ENCODE results near the gene NXN. TPM values are rescaled to one million over a fixed set of nuclear protein-coding genes. Genes with fewer than 3 reads are reported as not detected.
"Not testable (repeated sequence)": the region's sequence is repeated elsewhere in the genome, so short reads cannot be mapped to it uniquely, and the experiment has no call there.

Gene NXN
- polyA plus RNA-seq, 1 donor from 2014 or later, result 14.8 TPM

DNA sequence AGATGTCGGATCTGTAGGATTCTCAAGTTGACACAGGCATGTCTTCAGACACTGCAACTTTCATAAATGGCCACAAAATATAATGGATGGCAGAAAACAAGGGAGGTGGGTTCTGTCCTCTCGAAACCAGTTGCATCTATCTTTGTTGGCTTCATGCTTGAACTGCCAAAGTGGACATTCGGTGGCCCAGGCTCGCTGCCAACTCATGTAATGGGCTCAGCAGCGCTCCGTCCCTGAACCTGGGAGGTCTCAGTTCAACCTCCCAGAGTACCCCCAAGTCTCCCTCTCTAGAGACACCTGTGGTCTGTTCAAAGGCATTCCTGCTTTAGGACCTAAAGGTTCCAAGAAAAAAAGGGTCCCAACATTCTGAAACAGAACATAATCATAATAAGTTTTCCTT lies 71.9 kb downstream of the NXN start:
- Histone ChIP-seq H3K4me3 (ENCODE audit: low read length) (no peak overlapping the region), H3K9me3 (ENCODE audit: low read length) (no peaks in the 10 kb centered on the region), H3K27ac (ENCODE audit: low read length) (no peak overlapping the region), H3K79me2 (replicated peaks; ENCODE audit: insufficient read depth, low read length) (peaks cover 24% of the 10 kb centered on the region), H2AFZ (ENCODE audit: low read depth, low read length) (no peak overlapping the region), H3K9ac (ENCODE audit: low read length) (no peak overlapping the region), H3K4me2 (ENCODE audit: low read length) (no peak overlapping the region), H3K36me3 (ENCODE audit: insufficient read depth, low read length) (no peaks in the 10 kb centered on the region), H3K9me2 (ENCODE audit: insufficient read depth, low read length) (no peaks in the 10 kb centered on the region), H3K27me3 (ENCODE audit: insufficient read depth, low read depth, low read length) (no peaks in the 10 kb centered on the region), H3F3A (ENCODE audit: insufficient read depth, low read length, poor library complexity, severe bottlenecking) (no peaks in the 10 kb centered on the region), H4K20me1 (ENCODE audit: insufficient read depth) (no peaks in the 10 kb centered on the region)
- no peak for TF ChIP-seq REST (IDR thresholded peaks at IDR 0.05; ENCODE audit: borderline replicate concordance)
- TF ChIP-seq EP300 (conservative IDR thresholded peaks at IDR 0.05; ENCODE audit: poor library complexity, severe bottlenecking), result no peak
- no peak for TF ChIP-seq TAF1 (IDR thresholded peaks at IDR 0.05; ENCODE audit: low read depth)
- no peak for TF ChIP-seq MXI1 (conservative IDR thresholded peaks at IDR 0.05; ENCODE audit: poor library complexity, severe bottlenecking)
- no peak for TF ChIP-seq CTCF (IDR thresholded peaks at IDR 0.05; ENCODE audit: poor library complexity, severe bottlenecking)
- no peak for TF ChIP-seq RAD21 (conservative IDR thresholded peaks at IDR 0.05)
- TF ChIP-seq POLR2AphosphoS5 (IDR thresholded peaks at IDR 0.05), result no peak
- no peak for TF ChIP-seq SMC3 (conservative IDR thresholded peaks at IDR 0.05; ENCODE audit: poor library complexity)
- TF ChIP-seq EZH2 (IDR thresholded peaks at IDR 0.05; ENCODE audit: borderline replicate concordance, insufficient read depth, low read length, poor library complexity, severe bottlenecking), result no peak

GRCh38 chr17:905708-906107 lies 73.9 kb downstream of the NXN start:
- not testable (repeated sequence) for H3K4me3 ChIP-seq (ENCODE audit: low read length); H3K27me3 ChIP-seq (ENCODE audit: insufficient read depth, low read depth, low read length); H4K20me1 ChIP-seq (ENCODE audit: insufficient read depth); H3K9ac ChIP-seq (ENCODE audit: low read length); H2AFZ ChIP-seq (ENCODE audit: low read depth, low read length); H3K27ac ChIP-seq (ENCODE audit: low read length); H3K4me2 ChIP-seq (ENCODE audit: low read length); H3K9me2 ChIP-seq (ENCODE audit: insufficient read depth, low read length); H3K36me3 ChIP-seq (ENCODE audit: insufficient read depth, low read length); H3K9me3 ChIP-seq (ENCODE audit: low read length); H3F3A ChIP-seq (ENCODE audit: insufficient read depth, low read length, poor library complexity, severe bottlenecking)
- peaks cover 20% of the 10 kb centered on the region for H3K79me2 ChIP-seq (replicated peaks; ENCODE audit: insufficient read depth, low read length)
